Gastrocnemius medialis (tissue), 4 donors: ENCODE results near the gene TEX264.

Experiments
- CTCF ChIP-seq, 5 experiments: fragments of 450-650 bp in 3 of 5; fragments of 200-600 bp in 2 of 5; sonication (generic) in 2 of 5; IDR thresholded peaks in 4 of 5; conservative IDR thresholded peaks in 1 of 5; 1 replicate in 4 of 5; 2 replicates in 1 of 5; pipeline ENCODE4 v1.5.1; 2016 to 2019; ENCODE audit warnings: antibody characterized with exemption in 5 of 5, mild to moderate bottlenecking in 3 of 5, moderate library complexity in 3 of 5
- POLR2A ChIP-seq, 2 donors: fragments of 450-650 bp; IDR thresholded peaks; one replicate each; pipeline ENCODE4 v1.6.1; 2017; ENCODE audit warnings: antibody characterized with exemption in 2 of 2, mild to moderate bottlenecking in 2 of 2, moderate library complexity in 2 of 2

- TF ChIP-seq CTCF (IDR thresholded peaks at IDR 0.05 in 4 of 5, conservative IDR thresholded peaks at IDR 0.05 in 1 of 5) (no peak), POLR2A (IDR thresholded peaks at IDR 0.05) (no peak)
These were observed 8.7 kb downstream of the TEX264 start for GRCh38 chr3:51679777-51680176.
